Amniotic stem cell (primary cell): ENCODE data around the gene CHAC1.
A peak's percentile ranks its signal among the peaks of the same experiment; 100 is the strongest.

ENCODE experiments used
- DNase-seq: peaks from one replicate; lab custom pipeline; 2025; lab: John Stamatoyannopoulos, UW

CHAC1 gene

DNA sequence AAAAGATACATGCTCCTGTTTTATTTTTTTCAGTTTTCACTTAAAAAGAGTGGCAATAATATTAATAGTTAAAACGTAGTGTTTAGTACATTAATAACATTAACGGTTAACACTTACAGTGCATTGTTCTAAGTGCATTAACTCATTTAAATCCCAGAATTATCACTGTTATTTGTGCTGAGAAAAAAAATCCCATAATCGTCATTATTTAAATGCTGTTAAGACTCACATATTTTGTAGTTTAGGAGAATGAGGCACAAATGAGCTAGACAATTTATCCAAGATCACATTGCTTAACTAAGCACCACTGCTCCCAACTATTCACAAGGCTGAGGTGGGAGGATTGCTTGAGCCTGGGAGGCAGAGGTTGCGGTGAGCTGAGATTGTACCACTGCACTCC lies 34.9 kb downstream of the CHAC1 start:
- no peak for DNase-seq

DNA sequence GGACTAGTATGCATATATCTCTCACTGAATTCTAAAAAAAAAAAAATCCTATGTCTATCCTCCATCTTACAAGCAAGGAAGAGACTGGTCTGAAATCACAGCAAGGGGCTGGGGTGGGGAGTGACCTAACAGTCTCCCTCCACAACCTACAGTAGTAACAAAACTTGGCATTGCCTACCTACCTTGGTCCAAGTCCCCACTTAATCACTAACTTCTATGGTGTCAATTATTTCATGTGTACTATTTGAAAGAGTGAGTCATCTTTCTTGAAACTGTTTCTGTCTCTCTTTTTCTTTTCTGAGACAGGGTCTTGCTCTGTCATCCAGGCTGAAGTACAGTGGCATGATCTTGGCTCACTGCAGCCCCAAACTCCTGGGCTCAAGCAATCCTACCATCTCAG lies 36.8 kb downstream of the CHAC1 start:
- DNase-seq: no peak

DNA sequence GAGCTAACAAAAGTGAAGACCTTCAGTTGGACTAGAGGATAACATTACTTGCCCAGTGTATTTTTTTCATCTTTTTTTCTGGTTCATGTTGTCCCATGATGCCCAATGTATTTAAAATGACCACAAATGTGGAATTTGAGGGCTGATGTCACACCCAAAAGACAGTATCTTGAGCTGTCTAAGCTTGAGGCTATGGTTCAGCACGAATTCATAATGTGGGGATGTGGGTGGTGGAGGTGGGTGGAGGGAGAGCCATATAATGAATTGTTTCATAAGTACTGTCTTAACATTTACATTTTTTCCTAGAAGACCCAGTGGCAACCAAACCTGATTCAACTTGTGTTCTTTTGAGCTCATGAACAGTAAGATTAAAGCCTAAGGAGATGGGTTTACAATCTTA lies 37.5 kb downstream of the CHAC1 start:
- no peak for DNase-seq

DNA sequence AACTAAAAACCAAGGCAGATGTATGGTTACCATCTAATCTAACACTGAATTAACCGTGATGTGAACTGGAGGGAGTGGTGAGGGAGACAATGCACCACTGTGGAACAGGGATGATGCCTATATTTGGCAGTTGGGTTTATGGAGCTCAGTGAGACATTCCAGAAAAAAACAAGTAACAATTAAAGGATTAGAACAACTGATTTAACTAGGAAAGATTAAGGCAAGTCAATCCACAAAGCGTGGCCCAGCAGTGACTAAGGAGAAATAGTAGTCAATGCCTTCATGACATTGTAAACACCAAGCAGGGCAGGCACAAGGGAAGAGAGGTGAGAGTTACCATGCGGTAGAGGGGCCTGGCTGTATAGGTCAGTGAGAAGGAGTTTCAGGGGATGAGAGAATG lies 38.1 kb downstream of the CHAC1 start:
- DNase-seq: no peak

DNA sequence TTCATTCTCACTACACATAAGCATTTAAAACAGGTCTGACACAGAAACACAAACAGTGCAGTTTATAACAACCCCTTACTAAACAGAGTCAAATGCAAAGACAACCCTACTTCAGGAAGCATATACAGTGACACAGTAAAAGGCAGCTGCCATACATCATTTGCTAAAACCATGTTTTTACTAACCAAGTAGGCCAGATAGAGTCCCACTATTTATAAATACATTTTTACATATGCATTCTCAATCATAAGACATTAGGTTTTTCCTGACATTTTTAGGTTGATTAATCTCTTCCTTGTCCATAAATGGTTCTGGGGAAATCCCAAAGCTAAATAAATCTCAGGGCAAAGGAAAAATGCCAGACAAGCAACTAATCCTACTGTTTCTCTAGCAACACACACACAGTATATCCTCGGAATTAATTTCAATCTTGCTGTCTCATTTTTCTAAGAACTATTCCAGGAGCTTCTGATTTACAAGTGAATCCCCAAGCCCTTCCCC lies 39.0 kb downstream of the CHAC1 start:
- no peak for DNase-seq

DNA sequence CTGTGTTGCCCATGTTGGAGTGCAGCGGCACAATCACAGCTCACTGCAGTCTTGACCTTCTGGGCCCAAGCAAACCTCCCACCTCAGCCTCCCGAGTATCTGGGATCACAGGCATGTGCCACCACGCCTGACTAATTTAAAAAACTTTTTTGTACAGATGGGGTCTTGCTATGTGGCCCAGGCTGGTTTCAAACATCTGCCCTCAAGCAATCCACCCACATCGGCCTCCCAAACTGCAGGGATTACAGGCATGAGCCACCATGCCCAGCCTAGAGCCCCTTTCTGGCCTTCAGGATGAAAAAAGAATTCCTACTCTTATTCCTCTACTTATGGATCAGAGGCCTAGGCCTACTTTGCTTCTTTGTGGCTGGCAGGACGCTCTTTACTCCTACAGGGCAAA lies 39.6 kb downstream of the CHAC1 start:
- DNase-seq: no peak

DNA sequence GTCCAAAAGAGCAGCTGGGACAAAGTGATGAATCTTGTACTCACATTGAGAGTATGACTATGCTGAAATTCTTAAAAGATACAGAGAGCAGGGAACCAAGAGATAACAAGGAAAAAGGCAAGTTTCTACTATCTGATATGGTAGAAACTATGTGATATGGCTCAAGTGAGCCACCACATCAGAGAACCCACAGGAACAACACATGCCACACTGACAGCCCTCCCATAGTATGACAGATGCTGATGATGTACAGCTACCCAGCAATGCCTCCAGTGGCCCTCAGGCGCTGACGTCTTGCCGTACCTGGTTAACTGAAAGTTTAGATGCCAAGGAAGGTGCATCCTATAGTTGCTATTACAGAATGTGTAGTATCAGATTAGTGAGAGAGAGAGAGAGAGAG lies 42.4 kb downstream of the CHAC1 start:
- DNase-seq: no peak

DNA sequence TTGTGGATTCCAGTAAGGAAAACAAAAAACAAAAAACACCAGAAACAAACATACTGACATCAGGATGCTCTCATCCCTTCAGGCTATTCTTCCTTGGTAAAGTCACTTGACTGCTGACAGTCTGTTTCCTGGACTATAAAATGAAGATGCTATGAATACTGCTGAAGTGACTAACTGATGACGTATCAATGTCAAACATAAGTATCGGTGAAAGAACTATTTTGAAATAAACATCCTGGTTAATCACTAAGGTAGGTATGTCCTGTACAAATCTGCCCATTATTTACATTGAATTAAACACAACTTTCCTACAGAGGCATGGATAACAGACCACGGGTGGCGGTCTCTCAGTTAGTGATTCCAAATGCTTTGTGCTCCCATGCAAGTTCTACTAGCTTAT lies 45.9 kb downstream of the CHAC1 start:
- peak; percentile 57 for DNase-seq

DNA sequence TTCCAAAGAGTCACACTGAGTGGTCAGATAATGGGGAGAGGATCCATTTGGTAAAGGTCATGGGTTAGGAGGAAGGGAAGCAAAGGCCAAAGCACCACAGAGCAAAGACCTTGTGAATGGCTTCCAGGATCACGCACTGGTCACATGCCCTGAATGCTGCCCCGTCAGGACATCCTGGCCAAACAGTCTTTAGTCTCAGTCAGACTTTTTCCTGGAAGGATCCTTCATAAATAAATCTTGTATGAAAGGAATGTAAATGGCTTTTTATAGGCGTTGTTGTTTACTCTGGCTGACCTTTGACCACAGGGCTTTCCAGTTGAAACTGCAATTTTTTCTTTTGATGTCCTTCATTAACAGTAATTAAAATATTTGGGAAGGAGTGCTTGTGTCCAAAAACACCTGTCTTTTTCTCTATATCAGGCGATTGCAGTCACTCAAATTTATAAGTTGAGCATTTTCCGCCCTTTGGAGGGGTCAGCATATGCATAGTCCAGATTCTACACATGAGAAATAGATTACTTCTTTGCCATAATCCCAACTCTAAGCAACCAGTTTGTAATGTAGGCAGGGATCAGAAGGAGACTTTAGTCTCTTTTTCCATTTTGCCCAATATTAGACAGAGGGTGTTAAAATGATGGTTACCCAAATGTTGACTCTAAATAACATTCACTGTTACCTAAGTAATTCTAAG lies 48.4 kb downstream of the CHAC1 start:
- DNase-seq: no peak

DNA sequence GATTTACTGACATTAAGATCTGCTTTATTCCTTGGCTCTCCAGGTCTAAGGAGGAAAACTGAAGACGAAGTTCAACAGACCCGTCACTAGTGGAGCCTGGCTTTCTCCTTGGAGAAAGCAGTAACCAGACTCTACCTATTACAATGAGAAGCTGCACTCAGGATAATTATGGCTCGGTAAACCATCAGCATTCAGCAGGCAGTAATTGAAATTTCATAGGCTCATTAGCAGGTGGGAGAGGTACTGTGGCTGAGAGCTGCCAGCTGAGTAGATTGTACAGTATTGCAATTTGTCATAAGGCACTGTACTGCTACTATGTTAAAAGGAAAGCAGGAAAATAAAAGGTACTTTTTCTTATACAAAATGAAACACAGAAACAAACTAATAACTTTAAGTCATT lies 51.2 kb downstream of the CHAC1 start:
- DNase-seq: no peak
